GM10248 (cell line): ENCODE measurements around the gene NUP62.
"Not testable (repeated sequence)": the region's sequence is repeated elsewhere in the genome, so short reads cannot be mapped to it uniquely, and the experiment has no call there.

ENCODE experiments used
- CTCF ChIA-PET: fragments of 300-600 bp; sonication (Branson Sonifier 250); formaldehyde crosslinking; extraction: SDS; loops from one replicate; lab custom pipeline; 2021; ENCODE audit warnings: antibody characterized with exemption; lab: Yijun Ruan, JAX
- POLR2A ChIA-PET: fragments of 350-650 bp; sonication (Branson Sonifier 250); formaldehyde crosslinking; extraction: SDS; loops from one replicate; lab custom pipeline; 2020; ENCODE audit warnings: antibody characterized with exemption; lab: Yijun Ruan, JAX
- DNase-seq: peaks from one replicate; pipeline ENCODE4 v3.0.0; 2012; ENCODE audit errors: extremely low spot score
- CTCF ChIP-seq: IDR thresholded peaks from 2 replicates; pipeline ENCODE4 v1.5.1; 2012; ENCODE audit warnings: mild to moderate bottlenecking, low read depth; ENCODE audit errors: extremely low read depth, missing control alignments, control extremely low read depth

NUP62 gene

GRCh38 chr19:49952479-49952836, 23.2 kb upstream of the NUP62 start:
- POLR2A ChIA-PET, result no interaction called here
- no peak for DNase-seq
- CTCF ChIA-PET, result interaction anchor here (1.0 to 3.1 kb wide), 5 partner anchors 10 to 183 kb away, joined by 3 to 17 read pairs (median 4); no protein-coding TSS in a partner anchor
- TF ChIP-seq CTCF, result no peak

- no peak for TF ChIP-seq CTCF
- ChIA-PET POLR2A (no interaction called here), CTCF (interaction anchor here (1.0 to 2.3 kb wide), 5 partner anchors 9 to 184 kb away, joined by 3 to 9 read pairs (median 3); no protein-coding TSS in a partner anchor)
- no peak for DNase-seq
These were observed 22.6 kb upstream of the NUP62 start for GRCh38 chr19:49951806-49952478.

GRCh38 chr19:49950956-49951526, 21.7 kb upstream of the NUP62 start:
- ChIA-PET POLR2A (no interaction called here), CTCF (interaction anchor here (1.3 to 2.3 kb wide), 3 partner anchors 13 to 185 kb away, joined by 3 to 9 read pairs (median 6); no protein-coding TSS in a partner anchor)
- no peak for TF ChIP-seq CTCF

DNA sequence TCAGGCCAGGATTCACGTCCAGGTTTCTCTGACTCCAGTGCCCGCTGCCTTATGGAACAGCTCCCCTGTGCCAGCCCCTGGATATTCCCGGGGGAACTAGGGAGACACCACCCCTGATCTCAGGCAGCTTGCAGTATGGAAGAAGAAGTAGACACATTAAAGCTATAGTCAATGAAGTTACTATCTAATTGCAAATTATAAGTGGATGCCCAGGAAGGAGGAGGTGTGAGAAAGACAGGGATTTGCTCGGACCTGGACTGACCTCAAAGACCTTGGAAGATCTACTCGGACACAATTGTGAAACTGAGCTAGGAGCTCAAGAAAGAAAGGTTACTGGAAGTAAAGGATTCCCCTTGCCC, 21.3 kb upstream of the NUP62 start:
- no peak for DNase-seq
- POLR2A ChIA-PET, result no interaction called here
- no peak for TF ChIP-seq CTCF
- CTCF ChIA-PET, result interaction anchor here (1.3 to 2.3 kb wide), 3 partner anchors 12 to 185 kb away, joined by 3 to 9 read pairs (median 6); no protein-coding TSS in a partner anchor

More at GRCh38 chr19:49950956-49951526, 21.7 kb upstream of the NUP62 start:
- no peak for DNase-seq

GRCh38 chr19:49949742-49950589, 20.7 kb upstream of the NUP62 start:
- ChIA-PET POLR2A (no interaction called here), CTCF (interaction anchor here (1.1 to 2.3 kb wide), 4 partner anchors 12 to 186 kb away, joined by 3 to 9 read pairs (median 4); no protein-coding TSS in a partner anchor)
- DNase-seq, result no peak
- no peak for TF ChIP-seq CTCF

DNA sequence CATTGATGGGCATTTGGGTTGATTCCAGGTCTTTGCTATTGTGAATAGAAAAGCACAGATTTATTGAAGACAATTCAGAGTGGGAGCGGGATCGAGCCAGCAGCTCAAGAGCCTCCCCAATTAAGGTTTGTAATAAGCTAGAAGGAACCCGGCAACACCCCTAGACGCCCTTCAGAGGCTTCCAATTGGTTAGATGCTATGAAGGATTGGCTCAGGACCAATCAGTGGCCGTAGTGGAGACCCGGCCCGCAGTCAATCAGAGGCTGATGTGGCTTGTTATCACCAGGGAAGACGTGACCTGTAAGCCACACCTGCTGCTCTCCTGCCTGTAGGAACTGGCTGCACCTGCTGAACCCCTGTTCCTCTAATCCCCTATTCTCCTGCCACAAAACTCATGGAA, 17.1 kb upstream of the NUP62 start:
- POLR2A ChIA-PET, result no interaction called here
- TF ChIP-seq CTCF, result no peak
- CTCF ChIA-PET, result interaction anchor here (1.9 kb wide), 1 partner anchor 8 kb away, joined by 5 read pairs; no protein-coding TSS in a partner anchor
- no peak for DNase-seq

DNA sequence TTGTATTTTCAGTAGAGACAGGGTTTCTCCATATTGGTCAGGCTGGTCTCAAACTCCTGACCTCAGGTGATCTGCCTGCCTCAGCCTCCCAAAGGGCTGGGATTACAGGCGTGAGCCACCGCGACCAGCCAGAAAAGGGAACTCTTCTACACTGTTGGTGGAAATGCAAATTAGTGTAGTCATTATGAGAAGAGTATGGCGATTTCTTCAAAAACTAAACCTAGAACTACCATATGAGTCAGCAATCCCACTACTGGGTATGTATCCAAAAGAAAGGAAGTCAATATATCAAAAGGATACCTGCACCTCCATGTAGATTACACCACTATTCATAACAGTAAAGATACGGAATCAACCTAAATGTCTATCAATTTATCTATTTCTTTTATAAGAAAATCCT, 15.3 kb upstream of the NUP62 start:
- POLR2A ChIA-PET, DNase-seq, CTCF ChIA-PET: not testable (repeated sequence)
